HEK293T (cell line): ENCODE data around the gene PEX26.

Experiments used
- BHLHE40 ChIP-seq: fragments of 450-650 bp; IDR thresholded peaks from 2 replicates; pipeline ENCODE4 v1.6.1; 2016; ENCODE audit warnings: mild to moderate bottlenecking, moderate library complexity, borderline replicate concordance
- FOXA1 ChIP-seq: fragments of 450-650 bp; IDR thresholded peaks from 2 replicates; pipeline ENCODE4 v1.6.1; 2016; ENCODE audit warnings: mild to moderate bottlenecking
- FOXM1 ChIP-seq: fragments of 450-650 bp; IDR thresholded peaks from 2 replicates; pipeline ENCODE4 v1.6.1; 2017; ENCODE audit warnings: mild to moderate bottlenecking, borderline replicate concordance
- HDGF ChIP-seq: fragments of 450-650 bp; IDR thresholded peaks from 2 replicates; pipeline ENCODE4 v1.6.1; 2017; ENCODE audit warnings: antibody characterized with exemption, borderline replicate concordance
- PKNOX1 ChIP-seq: fragments of 450-650 bp; IDR thresholded peaks from 2 replicates; pipeline ENCODE4 v1.6.1; 2016
- SUZ12 ChIP-seq: fragments of 450-650 bp; IDR thresholded peaks from 2 replicates; pipeline ENCODE4 v1.6.1; 2016; ENCODE audit warnings: mild to moderate bottlenecking
- TARDBP ChIP-seq: fragments of 450-650 bp; IDR thresholded peaks from 2 replicates; pipeline ENCODE4 v1.6.1; 2016
- ZNF384 ChIP-seq: fragments of 450-650 bp; IDR thresholded peaks from 2 replicates; pipeline ENCODE4 v1.6.1; 2016

DNA sequence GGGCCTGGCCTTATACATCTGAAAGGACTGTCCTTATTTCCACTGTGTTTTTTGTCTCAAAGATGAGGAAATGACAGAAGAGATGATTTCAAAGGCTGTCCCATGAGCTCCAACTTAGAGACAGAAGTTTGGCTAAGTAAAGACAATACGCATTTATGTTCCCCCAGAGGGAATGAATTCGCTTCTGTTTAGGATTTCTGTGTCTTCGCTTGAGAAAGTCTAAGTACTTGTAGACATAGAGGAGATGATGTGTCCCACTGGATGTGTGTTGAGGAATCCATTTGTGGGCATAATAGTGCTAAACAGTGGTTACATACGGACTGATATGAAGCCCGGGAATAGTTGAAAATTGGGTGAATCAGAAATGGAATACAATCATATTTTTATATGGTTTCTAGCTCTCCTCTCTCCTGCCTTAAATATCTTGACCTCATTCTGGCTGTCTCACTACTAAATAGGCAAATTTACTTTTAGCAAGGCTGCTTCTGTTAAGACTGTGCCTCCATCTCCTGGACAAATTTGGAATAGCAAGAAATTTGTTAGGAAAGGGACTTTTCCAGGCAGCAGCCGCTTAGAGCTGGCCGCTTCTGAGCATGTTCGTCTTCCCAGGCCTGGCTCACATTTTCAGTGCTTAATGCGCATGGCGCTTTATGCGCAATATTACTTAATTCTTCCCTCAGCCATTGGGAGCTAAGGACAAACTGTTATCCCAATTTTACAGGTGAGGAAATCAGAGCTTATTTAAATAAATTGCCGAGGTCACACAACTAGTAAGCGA, 1.9 kb upstream of the PEX26 start:
- no peak for TF ChIP-seq FOXA1
- TF ChIP-seq ZNF384, result no peak
- TF ChIP-seq TARDBP, result no peak
- no peak for TF ChIP-seq HDGF
- TF ChIP-seq PKNOX1, result no peak
- TF ChIP-seq SUZ12, result no peak
- no peak for TF ChIP-seq BHLHE40
- TF ChIP-seq FOXM1, result no peak
